Measurements from ENCODE around the gene OPTC.
"Not testable (repeated sequence)": the region's sequence is repeated elsewhere in the genome, so short reads cannot be mapped to it uniquely, and the experiment has no call there.

OPTC gene

DNA sequence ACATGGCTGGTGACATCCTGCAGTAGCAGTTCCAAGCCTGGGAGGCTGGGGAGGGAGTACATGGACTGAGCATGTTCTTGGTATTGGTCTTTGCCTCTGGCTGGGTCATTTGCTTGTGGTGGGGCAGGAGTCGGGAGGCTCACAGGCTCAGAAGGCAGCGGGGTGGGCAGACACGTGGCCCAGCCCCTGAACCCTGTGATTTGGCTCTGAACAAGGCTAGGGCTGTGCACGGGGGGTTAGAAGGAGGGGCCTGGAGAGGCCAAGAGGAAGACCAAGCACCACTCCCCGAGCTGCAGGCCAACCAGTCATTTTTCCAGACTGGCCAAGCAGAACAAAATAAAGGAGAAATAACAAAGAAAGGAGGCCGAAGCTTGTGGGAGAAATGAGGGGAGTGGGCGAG lies 28.0 kb upstream of the OPTC start:
- no peak for DNase-seq

DNA sequence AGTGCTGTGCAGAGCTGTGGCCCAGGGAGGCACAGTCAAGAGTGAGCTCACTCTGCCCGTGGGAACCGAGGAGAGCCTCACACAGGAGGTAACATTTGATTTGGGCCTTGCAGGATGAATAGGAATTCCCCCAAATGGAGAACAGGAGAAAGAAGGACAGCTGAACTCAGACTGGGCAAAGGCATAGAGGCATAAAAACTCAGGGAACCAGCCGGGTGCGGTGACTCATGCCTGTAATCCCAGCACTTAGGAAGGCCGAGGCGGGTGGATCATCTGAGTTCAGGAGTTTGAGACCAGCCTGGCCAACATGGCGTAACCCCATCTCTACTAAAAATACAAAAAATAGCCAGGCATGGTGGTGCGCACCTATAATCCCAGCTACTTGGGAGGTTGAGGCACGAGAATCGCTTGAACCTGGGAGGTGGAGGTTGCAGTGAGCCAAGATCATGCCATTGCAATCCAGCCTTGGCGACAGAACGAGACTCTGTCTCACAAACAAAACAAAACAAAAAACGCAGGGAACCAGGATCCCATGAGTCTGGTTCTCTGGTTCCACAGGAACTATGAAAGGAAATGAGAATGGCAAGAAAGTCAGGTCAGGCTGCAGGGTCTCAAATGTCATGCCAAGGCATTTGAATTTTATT lies 26.9 kb upstream of the OPTC start:
- DNase-seq: not testable (repeated sequence)

DNA sequence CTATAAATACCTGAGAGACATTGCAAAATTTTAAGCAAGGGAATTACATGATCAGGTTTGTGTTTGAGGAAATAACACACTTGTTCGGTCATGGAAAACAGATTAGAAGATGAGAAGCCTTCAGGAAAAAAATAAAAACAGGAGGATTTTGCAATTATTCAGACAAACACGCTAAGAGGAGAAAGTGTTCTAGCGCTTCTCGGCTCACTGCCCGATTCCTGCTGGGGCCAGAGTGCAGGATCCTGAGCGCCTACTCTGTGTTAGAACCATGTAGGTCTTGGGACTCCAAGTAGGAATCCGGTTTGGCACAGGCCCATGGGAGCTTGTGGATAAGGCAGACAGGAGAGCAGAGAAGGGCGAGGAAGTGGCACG lies 26.4 kb upstream of the OPTC start:
- no peak for DNase-seq

DNA sequence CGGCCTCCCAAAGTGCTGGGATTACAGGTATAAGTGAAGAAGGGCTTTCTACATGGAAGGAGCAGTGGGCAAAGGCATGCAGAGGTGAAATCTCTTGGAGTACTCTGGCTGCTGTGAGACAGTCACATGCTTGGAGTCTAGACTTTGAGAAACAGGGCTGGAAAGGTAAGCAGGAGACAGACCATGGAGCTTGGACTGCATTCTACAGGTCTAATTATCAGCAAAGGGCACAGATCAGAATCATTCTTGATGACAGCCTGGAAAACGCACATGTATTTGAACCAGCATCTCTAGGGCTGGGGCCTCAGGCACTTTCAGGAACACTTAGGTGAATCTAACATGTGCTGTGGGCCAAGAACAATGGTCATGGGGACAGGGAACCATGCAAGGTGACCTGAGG lies 25.6 kb upstream of the OPTC start:
- no peak for DNase-seq

DNA sequence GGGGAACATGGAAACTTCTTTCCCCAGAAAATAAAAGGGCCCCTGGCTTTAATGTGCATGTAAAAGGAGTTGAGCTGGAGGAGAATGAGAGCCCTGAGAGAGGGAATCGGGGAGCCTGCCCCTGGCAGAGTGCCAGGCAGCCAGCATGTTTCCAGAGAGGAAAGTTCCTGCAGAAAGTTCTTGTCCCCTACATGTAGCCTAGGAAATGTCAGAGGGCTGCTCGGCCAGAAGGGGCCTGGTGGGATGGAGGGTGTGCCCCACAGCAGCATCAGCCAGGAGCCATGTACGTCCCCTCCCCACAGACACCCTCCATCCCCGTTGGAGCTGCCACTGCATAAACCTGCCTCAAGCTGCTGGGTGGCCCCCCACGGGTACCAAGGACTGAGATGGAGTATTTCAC lies 23.7 kb upstream of the OPTC start:
- DNase-seq: no peak

DNA sequence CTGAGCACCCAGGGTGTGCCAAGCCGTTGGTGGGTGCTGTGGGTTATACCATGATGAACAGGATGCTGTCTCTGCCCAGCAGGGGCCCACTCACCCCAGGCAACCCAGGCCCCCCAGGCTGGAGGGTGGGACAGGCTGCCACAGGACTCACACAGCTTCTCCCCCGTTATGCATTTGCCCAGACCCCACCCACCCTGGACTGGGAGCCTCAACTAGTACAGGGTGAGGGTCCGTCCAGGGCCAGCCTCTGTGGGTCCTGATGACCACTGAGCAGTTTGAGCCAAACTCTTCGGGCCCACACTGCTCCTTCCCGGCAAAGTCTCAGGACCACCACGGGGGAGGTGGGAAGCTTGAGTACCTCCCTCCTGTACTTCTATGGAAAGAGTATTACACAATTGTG lies 22.1 kb upstream of the OPTC start:
- no peak for DNase-seq

DNA sequence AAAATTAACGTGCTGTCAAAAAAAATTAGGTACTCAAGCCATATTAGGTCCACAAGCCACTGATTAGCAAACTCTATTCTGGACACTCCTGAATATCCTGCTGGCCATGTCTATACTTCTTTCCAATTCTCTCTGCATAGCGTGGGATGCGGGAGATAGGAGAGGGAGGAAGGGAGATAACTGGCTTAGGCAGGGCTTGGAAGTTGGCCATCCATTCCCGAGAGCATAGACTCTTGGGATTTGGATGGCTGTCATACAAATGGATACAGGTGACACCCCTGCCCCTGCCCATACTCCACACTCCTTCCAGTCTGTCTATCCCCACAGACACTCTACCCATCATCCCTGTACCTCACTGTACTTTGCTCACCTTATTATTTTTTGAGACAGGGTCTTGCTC lies 20.7 kb upstream of the OPTC start:
- DNase-seq: no peak

DNA sequence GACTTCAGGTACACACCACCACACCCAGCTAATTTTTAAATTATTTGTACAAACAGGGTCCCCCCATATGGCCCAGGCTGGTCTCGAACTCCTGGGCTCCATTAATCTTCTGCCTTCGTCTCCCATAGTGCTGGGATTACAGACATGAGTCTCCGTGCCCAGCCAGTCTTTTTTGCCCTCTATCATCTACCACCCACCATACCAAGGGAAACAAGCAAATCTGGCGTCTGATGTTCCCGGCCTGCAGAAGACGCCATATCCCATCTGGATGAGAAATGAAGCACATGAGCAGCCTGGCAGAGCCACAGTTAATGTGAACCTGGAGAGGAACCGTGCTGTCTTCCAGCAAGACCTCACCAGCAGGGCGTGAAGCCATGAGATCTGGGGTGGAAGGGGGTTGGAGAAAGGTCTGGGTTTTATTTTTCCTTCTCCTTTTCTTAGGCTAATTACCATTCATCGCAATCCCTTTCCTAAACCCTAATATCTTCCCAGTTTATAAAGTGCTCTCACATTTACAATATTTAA lies 20.1 kb upstream of the OPTC start:
- DNase-seq: no peak

DNA sequence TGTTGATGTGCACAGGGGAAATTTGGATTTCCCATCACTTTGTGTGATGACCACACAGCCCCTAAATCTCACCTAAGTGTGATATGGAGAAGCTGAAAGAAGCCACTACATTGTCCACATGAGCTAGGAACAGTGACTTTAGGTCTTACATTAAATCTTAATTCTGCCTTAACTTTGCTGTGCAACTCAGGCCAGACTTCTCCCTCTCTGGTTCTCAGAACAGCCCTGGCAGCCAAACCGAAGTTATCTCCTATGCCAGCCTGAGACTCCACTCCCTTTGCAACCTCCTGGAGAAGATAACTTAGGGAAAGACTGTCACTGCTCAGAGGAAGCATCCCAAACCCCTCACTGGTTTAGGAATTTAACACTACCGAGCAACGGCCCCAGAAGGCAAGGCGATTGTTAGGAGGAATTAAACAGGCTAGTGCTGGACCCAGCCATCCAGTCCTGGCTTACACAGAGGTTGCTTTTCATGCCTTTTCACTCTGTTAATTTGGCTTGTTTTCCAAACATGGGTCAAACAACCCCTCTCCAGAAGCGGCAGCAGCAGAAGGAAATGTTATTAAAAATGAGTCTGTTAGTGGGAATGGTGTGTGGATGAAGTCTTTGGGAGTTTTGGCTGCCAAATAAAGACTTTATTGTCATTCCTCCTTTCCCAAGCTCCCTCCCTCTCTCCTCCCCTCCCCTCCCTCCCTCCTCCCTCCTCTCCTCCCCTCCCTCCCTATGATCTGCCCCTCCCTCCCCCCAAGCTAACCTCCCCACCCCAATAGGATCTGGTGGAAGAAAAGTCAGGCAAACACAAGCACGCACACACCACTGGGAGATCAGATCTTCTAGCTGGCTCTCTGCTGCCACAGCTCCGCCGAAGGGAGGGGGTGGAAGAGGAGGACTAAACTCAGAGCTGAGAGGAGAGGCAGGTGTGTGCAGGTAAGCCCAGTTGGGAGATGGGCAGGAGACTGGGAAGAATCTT lies 18.7 kb upstream of the OPTC start, which contains the start of gene PRELP:
Gene PRELP, plus strand, starts transcription at position 795 of the 970 bp plus-strand sequence. CDS start 7,379 bp downstream, outside the sequence.
- no peak for DNase-seq

DNA sequence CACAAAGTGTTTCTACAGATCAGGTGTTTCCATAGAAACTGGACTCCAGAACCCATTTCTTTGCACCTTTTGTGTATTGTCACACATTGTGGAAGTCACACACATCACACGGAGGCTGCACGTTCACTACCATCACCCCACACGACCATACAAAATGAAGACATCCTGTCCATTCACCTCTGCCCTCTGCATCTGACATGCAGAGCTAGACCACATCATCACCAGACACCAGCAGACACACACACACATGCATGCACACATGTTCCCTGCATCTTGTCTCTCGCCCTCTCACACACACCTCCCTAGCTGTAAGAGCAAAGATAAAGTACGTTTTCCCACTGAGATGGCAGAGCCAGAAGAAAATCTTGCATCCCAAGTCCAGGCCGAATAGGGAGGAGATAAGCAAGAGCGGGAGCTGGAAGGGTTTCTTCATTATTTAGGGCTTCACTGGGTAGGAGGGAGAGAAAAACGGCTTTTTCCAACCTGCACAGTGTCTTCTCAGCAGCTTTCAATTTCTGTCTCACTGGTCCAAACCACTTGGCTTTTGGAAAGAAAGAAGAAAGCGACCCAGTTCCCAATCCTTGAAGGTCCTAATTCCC lies 17.6 kb upstream of the OPTC start:
- DNase-seq: no peak

DNA sequence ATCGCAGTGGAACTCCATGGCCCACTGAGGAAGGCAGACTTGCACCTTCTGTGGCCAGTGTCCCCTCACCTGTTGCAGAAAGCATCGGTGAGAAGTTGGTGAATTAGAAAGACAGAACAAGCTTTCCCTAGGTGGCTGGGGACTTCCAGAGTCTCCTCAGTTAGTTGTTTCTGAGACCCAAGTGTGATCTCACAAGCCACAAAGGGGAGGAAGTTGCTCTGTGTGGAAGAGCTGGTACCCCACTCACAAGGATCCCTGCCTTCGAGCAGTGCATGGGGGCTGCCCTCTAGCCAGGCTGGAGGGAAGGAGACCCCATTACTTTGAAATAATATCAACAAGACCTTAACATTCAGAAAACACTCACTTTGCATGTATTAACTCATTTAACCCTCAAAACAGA lies 16.2 kb upstream of the OPTC start:
- no peak for DNase-seq

DNA sequence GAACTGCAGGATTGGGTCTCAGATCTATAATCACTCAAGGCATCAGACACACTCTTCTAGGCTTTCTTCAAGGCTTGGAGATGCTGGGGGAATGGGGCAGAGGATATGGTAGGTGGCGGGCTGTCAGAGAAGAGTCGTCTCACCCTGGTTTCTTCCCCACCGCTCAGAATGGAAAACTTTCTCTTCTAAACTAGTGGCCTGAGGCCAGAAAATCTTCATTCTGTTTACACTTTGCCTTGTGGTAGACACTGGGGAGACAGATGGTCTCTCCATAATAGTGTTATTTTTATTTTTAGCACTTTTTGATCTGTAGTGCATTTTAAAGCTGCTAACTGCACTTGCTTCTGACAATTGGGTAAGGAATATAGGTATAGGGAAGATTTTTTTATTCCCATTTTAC lies 15.7 kb upstream of the OPTC start:
- DNase-seq: no peak

DNA sequence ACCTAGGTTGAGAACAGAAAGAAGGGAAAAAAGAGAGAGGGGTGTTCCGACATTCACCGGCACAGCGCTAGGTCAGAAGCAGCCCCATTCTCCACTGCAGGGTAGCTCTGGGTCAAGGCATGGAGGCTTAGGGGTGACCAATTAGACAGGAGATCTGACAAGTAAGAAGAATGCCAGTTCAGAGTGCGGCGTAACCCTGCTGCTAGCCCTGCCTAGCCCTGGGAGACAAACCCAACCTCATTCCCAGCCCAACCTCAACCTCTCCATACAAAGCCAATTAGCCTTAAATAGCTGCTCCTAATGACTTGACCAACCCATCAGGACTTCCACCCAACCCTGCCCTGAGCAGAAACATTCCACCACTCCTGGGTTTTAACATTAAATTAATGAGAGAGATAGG lies 15.0 kb upstream of the OPTC start:
- DNase-seq: no peak

DNA sequence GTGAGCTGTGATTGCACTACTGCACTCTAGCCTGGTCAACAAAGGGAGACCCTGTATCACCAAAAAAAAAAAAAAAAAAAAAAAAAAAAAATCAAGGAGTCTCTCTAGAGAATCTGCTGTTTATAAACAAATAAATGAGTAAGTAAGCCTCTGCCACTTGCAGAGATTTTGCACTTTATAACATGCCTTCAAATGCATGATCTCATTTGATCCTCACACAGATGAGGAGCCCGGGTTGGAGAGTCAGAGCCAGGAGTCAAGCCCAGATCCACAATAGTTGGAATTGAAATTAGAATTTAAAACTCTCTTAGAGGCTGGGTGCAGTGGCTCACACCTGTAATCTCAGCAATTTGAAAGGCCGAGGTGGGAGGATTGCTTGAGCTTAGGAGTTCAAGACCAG lies 14.3 kb upstream of the OPTC start:
- no peak for DNase-seq

DNA sequence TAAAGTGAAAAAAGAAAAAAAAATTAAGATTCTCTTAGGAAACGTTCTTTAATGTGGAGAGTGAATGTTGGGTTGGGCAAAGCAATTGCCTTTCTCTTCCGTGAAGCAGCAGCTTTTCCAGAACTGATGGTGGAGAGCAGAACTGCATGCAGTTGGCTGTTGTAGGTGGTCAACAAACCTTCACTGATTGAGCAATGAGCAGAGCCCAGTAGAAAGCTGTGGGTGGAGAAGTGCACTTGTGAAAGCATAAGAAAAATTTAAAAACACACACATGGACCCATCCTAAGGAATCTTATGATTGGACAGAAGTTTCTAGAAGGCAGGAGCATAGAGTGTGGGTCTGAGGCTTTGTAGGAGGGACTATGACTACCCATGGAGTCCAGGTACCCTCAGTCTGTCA lies 13.9 kb upstream of the OPTC start:
- no peak for DNase-seq

DNA sequence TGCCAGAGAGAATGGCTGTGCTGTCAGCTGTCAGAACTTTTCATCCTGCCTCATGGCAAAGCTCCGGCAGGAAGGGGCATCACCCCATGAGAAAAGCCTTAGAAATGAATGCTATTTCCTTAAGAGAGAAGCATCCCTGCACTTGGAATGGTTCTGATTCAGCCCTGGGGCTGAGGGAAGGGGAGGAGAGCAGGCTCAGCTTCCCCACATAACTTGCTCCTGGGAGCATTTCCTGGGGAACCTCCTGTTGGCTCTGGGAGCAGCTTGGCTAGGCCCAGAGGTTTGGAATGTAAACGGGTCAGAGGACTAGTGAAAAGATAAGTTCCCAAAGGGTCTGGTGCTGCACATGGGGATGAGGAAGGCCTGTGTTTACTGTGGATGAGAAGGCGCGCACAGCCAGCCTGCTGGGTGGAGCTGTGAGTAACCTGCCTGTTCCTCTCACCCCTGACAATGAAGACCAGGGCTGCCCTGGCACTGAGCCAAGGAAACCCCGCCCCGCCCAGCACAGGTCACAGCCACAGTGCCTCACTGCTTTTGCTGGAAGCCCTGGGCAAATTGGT lies 13.3 kb upstream of the OPTC start:
- DNase-seq: no peak

DNA sequence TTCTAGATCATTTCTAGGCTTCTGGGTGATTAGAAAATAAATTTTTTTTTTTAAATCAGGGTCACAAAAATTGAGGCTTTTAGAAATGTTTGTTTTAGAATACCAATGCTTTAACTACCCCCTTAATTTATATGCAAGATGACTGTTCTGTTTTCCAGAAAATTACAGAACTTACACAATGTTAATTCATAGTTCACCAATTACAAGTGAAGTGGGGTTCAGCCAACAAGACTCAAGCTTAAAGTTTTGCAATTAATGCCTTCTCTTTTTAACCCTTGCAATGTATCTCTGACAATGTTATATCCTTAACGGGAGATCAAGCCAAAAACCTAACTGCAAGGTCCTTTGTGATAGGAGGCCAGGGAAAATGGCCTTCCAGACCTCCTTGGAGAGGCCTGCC lies 12.8 kb upstream of the OPTC start:
- DNase-seq: no peak

DNA sequence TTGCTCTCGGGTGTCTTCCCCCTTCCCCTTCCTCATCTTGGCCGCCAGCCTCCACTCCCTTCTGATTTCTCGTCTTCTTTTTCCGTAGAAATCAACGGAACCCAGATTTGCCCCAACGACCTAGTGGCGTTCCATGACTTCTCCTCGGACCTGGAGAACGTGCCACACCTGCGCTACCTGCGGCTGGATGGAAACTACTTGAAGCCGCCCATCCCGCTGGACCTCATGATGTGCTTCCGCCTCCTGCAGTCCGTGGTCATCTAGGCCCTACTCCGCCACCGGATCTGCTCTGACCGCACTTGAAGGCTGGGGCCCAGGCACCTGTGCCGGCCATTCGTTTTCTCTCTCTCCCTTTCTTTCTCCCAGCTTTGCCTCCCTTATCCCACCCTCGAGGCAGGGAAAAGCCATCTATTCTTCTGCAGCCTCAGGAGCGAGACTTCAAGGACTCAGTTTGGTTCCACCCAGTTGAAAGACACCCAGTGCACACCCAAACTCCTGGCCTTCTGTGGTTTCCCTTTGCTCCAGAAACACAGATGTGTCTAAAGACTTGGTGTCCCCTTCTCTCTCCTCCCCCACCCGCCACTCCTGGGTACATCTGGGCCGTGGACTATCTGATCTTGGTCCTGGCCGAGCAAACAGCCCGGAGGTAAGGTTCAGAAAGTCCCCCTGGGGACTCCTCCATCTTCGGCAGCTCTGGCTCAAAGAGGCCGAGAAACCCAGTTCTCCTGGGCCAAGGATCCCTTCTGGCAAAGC lies 7.2 kb upstream of the OPTC start:
- no peak for DNase-seq

DNA sequence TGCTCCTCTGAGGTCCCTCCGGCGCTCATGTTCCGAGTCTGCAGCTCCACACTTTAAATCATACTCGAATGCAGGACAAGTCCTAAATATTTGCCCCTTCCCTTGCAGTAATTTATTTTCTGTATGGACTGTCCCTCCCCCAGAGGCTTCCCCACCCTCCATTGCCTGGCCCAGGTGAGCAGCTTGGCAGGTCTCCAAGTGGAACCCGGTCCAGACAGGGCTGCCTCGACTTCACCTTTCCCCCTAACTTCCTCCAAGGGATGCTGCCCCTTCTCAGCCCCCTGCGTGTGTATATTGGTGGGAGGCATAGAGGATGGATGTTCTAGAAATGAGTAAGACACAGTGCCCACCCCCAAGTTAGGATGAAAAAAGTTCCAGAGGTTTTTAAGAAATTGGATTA lies 5.4 kb upstream of the OPTC start:
- DNase-seq: no peak

DNA sequence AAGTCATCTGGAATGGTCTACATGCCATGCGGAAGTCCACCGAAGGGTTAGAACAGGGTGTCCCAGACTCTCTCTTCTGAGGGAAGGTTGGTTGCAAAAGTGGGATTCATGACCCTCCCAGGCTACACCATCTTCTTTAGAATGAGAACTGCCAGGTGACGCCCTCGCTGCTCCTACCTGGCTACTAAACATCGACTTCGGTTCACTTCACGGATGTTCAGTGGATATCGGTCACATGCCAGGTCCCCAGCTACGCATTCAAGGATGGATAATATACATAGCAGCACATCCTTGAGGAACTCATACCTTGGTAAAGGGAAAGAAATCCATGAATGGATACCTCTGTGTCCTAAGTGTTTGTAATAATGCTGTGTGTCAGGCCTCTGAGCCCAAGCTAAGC lies 3.3 kb upstream of the OPTC start:
- DNase-seq: no peak

DNA sequence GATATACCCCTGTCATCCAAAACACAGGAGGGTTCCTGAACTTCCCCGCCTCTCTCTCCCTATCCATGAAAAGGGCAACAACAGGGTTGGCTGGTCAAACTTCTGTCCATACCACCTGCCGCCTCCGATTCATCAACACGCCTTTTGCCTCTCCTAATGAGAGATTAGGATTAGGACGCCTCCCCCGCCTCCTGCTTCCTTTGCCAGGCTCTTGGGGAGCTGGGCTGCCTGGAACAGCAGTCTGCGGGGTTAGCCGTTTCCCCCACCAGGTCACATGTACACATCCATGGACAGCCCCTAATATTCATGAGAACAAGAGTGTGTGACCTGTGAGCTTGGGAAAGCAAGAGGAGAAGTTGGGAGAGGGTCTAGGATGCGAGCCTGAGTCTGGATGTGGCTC lies 2.3 kb upstream of the OPTC start:
- DNase-seq: no peak

DNA sequence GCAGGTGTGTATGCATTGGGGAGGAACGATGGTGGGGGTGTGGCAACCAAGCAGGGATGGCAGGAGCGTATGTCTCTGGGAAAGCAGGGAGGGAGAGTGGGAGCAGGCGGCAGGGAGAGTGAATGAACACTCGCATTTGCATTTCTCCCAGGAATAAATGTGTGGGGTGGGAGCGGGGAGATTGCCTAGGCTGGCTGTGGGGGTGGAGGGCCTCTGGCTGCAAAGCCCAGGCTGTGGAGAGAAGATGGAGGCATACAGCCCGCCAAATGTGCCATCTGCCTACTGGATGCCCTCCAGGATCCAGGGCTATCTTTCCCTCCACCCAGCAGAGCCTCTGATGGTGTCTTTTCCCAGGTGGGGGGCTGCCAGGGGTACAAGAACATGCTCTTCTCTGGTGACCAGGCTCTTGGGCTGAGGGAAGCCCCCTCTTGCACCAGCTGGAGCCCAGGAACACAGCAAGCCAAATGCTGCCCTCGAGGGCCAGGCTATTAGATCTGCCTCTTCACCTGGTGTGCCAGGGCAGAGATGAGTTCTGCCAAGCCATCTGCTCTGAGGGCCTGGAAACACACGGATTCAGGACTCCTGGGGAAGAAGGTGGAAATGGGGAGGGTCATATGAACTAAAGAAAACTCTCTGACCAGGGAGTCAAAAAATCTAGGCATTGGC lies 1.7 kb upstream of the OPTC start:
- no peak for DNase-seq

Data from GOT3 (cell line).